Hepatocyte (in vitro differentiated cells): ENCODE results near the gene CCDC82.

Experiments
- CTCF ChIP-seq: fragments of 200-600 bp; sonication (generic); IDR thresholded peaks from 2 replicates; pipeline ENCODE4 v1.5.1; 2016; ENCODE audit warnings: antibody characterized with exemption, mild to moderate bottlenecking; ENCODE audit not compliant: poor library complexity
- EZH2 ChIP-seq: fragments of 200-600 bp; sonication (generic); IDR thresholded peaks from 2 replicates; pipeline ENCODE4 v1.6.1; 2016; ENCODE audit warnings: antibody characterized with exemption, mild to moderate bottlenecking, borderline replicate concordance

DNA sequence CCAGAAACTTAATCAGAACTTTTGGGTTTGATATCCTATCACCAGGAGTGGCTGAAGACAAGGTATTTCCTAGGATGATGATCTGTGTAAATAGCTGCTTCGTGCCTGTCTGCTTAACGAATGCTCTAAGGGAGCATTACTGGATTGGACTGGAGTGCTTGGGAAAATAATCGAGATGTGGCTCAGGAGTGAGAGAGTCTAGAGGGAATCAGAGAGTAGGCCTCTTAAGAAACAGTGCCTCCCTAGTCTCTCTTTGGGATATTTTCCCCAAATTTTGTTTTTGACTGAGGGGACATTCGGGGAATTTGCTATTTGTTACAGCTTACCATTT lies 49.2 kb downstream of the CCDC82 start:
- no peak for TF ChIP-seq CTCF
- TF ChIP-seq EZH2: no peak
